Mammary epithelial cell (primary cell): Measurements from ENCODE around the gene DOCK11.

Experiments used
- EZH2 ChIP-seq: IDR thresholded peaks from 2 replicates; pipeline ENCODE4 v1.6.1; 2012; ENCODE audit warnings: low read length, inconsistent platforms, borderline replicate concordance
- TF ChIP-seq, protein P1 (sequence below), 2 donors: IDR thresholded peaks in 1 of 2; conservative IDR thresholded peaks in 1 of 2; 2 replicates each; pipeline ENCODE4 v1.5.1; 2011 to 2012; ENCODE audit warnings: inconsistent platforms in 2 of 2, low read length in 2 of 2, mild to moderate bottlenecking in 2 of 2, control low read depth in 1 of 2, low read depth in 1 of 2; ENCODE audit not compliant: insufficient read depth in 1 of 2; ENCODE audit errors: extremely low read depth in 1 of 2

GRCh38 chrX:118660085-118660484, 164.5 kb downstream of the DOCK11 start:
- TF ChIP-seq, protein P1, sequence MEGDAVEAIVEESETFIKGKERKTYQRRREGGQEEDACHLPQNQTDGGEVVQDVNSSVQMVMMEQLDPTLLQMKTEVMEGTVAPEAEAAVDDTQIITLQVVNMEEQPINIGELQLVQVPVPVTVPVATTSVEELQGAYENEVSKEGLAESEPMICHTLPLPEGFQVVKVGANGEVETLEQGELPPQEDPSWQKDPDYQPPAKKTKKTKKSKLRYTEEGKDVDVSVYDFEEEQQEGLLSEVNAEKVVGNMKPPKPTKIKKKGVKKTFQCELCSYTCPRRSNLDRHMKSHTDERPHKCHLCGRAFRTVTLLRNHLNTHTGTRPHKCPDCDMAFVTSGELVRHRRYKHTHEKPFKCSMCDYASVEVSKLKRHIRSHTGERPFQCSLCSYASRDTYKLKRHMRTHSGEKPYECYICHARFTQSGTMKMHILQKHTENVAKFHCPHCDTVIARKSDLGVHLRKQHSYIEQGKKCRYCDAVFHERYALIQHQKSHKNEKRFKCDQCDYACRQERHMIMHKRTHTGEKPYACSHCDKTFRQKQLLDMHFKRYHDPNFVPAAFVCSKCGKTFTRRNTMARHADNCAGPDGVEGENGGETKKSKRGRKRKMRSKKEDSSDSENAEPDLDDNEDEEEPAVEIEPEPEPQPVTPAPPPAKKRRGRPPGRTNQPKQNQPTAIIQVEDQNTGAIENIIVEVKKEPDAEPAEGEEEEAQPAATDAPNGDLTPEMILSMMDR (conservative IDR thresholded peaks at IDR 0.05 in 1 of 2, IDR thresholded peaks at IDR 0.05 in 1 of 2; ENCODE audit: extremely low read depth in 1 of 2, insufficient read depth in 1 of 2, low read depth in 1 of 2, low read length in 2 of 2): no peak
- TF ChIP-seq EZH2: no peak
